ENCODE data around the gene KLHDC8A. TPM values are rescaled to one million over a fixed set of nuclear protein-coding genes. Genes with fewer than 3 reads are reported as not detected.
"Not testable (repeated sequence)": the region's sequence is repeated elsewhere in the genome, so short reads cannot be mapped to it uniquely, and the experiment has no call there.

KLHDC8A gene
- total RNA-seq, 1 donor from 2014 or later, result 0.27 TPM

GRCh38 chr1:205369701-205370123, 13.0 kb upstream of the KLHDC8A start:
- H3K27ac ChIP-seq (replicated peaks), result no peak overlapping the region
- no peak overlapping the region for H3K4me3 ChIP-seq
- intact Hi-C loops (cut with micrococcal nuclease), result no loop called here
- no peak for DNase-seq
- peaks cover 42% of the 10 kb centered on the region for H3K27me3 ChIP-seq (ENCODE audit: low read depth)
- no peak for TF ChIP-seq CTCF (IDR thresholded peaks at IDR 0.05; ENCODE audit: borderline replicate concordance)
- no peaks in the 10 kb centered on the region for H3K4me1 ChIP-seq
- H3K9me3 ChIP-seq (replicated peaks), result no peaks in the 10 kb centered on the region
- H3K36me3 ChIP-seq, result no peaks in the 10 kb centered on the region

- Histone ChIP-seq H3K27me3 (ENCODE audit: low read depth) (peaks cover 29% of the 10 kb centered on the region), H3K4me1 (no peaks in the 10 kb centered on the region), H3K36me3 (no peaks in the 10 kb centered on the region), H3K9me3 (replicated peaks) (no peaks in the 10 kb centered on the region), H3K27ac (replicated peaks) (no peak overlapping the region), H3K4me3 (no peak overlapping the region)
- intact Hi-C loops (cut with micrococcal nuclease), result no loop called here
- no peak for DNase-seq
- no peak for TF ChIP-seq CTCF (IDR thresholded peaks at IDR 0.05; ENCODE audit: borderline replicate concordance)
Measured at GRCh38 chr1:205368478-205368877, 11.8 kb upstream of the KLHDC8A start.

- H3K27me3 ChIP-seq (ENCODE audit: low read depth), result peaks cover 15% of the 10 kb centered on the region
- H3K4me1 ChIP-seq, result no peaks in the 10 kb centered on the region
- H3K27ac ChIP-seq (replicated peaks), result no peak overlapping the region
- no peaks in the 10 kb centered on the region for H3K36me3 ChIP-seq
- intact Hi-C loops (cut with micrococcal nuclease), result no loop called here
- H3K4me3 ChIP-seq, result no peak overlapping the region
- H3K9me3 ChIP-seq (replicated peaks), result no peaks in the 10 kb centered on the region
- TF ChIP-seq CTCF (IDR thresholded peaks at IDR 0.05; ENCODE audit: borderline replicate concordance), result no peak
- no peak for DNase-seq
Measured at GRCh38 chr1:205365945-205366463, 9.3 kb upstream of the KLHDC8A start.

GRCh38 chr1:205365086-205365485, 8.4 kb upstream of the KLHDC8A start:
- H3K36me3 ChIP-seq; H3K4me1 ChIP-seq; H3K9me3 ChIP-seq (replicated peaks); DNase-seq; H3K4me3 ChIP-seq; intact Hi-C loops (cut with micrococcal nuclease); H3K27ac ChIP-seq (replicated peaks): not testable (repeated sequence)
- H3K27me3 ChIP-seq (ENCODE audit: low read depth), result peaks cover 25% of the 10 kb centered on the region

GRCh38 chr1:205360891-205361290, 4.2 kb upstream of the KLHDC8A start:
- H3K27ac ChIP-seq (replicated peaks), result no peak overlapping the region
- H3K9me3 ChIP-seq (replicated peaks), result no peaks in the 10 kb centered on the region
- no peak for DNase-seq
- no peak overlapping the region for H3K4me3 ChIP-seq
- no peak for TF ChIP-seq CTCF (IDR thresholded peaks at IDR 0.05; ENCODE audit: borderline replicate concordance)
- intact Hi-C loops (cut with micrococcal nuclease), result no loop called here
- peaks cover 54% of the 10 kb centered on the region for H3K27me3 ChIP-seq (ENCODE audit: low read depth)
- H3K36me3 ChIP-seq, result no peaks in the 10 kb centered on the region
- peaks cover 6% of the 10 kb centered on the region for H3K4me1 ChIP-seq

GRCh38 chr1:205359771-205360565, 3.2 kb upstream of the KLHDC8A start:
- Histone ChIP-seq H3K4me1 (peaks cover 6% of the 10 kb centered on the region), H3K9me3 (replicated peaks) (no peaks in the 10 kb centered on the region), H3K4me3 (no peak overlapping the region), H3K27ac (replicated peaks) (no peak overlapping the region), H3K36me3 (no peaks in the 10 kb centered on the region), H3K27me3 (ENCODE audit: low read depth) (peaks cover 64% of the 10 kb centered on the region)
- TF ChIP-seq CTCF (IDR thresholded peaks at IDR 0.05; ENCODE audit: borderline replicate concordance), result no peak
- intact Hi-C loops (cut with micrococcal nuclease), result no loop called here
- DNase-seq, result no peak

Data from left ventricle myocardium inferior (tissue), 1 donor.